ENCODE data around the gene SPAG4.

Gene SPAG4

DNA sequence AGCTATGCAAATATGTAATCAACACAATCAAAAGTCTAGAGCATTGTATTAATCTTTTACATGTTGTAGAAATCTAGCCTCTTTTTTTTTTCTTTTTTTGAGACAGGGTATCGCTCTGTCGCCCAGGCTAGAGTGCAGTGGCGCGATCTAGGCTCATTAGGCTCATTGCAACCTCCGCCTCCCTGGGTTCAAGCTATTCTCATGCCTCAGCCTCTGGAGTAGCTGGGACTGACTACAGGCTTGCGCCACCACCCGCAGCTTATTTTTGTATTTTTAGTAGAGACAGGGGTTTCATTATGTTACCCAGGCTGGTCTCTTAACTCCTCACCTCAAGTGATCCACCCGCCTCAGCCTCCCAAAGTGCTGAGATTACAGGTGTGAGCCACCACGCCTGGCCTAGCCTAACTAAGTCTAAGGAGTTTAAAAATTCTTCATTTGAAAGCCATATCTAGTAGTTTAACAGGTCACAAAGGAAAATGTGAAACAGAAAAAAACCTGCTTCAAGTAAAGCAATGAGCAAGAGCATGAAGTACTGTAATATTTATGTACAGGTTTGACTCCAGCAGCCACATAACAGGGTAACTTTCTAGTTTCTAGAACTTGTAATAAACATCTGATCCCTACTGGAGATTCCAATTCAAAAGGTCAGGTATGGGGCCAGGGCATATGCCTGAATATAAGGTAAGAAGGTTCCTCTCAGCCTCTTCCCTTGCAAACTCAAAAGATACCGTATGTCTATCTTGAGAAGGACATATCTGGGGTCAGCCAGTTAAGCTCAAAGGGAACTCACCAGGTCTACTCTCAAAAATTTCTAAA, 44.7 kb downstream of the SPAG4 start:
- Histone ChIP-seq H3K27ac (ENCODE audit: low read length) (no peak overlapping the region), H3K4me2 (ENCODE audit: low read depth, low read length) (peak overlapping the region; percentile 82), H3K4me1 (ENCODE audit: low read length) (peaks cover 31% of the 10 kb centered on the region), H3F3A (ENCODE audit: insufficient read depth, low read length) (peaks cover 27% of the 10 kb centered on the region), H2AFZ (ENCODE audit: low read length) (no peak overlapping the region), H3K9me2 (replicated peaks; ENCODE audit: insufficient read depth, low read length) (no peaks in the 10 kb centered on the region), H3K27me3 (replicated peaks; ENCODE audit: insufficient read depth, low read length) (no peaks in the 10 kb centered on the region), H3K79me2 (ENCODE audit: low read length) (peaks cover 94% of the 10 kb centered on the region), H3K9me3 (replicated peaks; ENCODE audit: insufficient read depth, low read length) (no peaks in the 10 kb centered on the region), H4K20me1 (ENCODE audit: insufficient read depth, low read length) (peaks cover 78% of the 10 kb centered on the region), H3K4me3 (ENCODE audit: low read length) (no peak overlapping the region), H3K36me3 (replicated peaks; ENCODE audit: insufficient read depth, low read length) (peaks cover 5% of the 10 kb centered on the region), H3K9ac (ENCODE audit: low read length) (no peak overlapping the region)
- no peak for DNase-seq
- TF ChIP-seq EZH2phosphoT487 (IDR thresholded peaks at IDR 0.05; ENCODE audit: low read length) (no peak), EZH2 (optimal IDR thresholded peaks at IDR 0.05; ENCODE audit: low read depth, low read length) (no peak)
- TF ChIP-seq, protein P1, sequence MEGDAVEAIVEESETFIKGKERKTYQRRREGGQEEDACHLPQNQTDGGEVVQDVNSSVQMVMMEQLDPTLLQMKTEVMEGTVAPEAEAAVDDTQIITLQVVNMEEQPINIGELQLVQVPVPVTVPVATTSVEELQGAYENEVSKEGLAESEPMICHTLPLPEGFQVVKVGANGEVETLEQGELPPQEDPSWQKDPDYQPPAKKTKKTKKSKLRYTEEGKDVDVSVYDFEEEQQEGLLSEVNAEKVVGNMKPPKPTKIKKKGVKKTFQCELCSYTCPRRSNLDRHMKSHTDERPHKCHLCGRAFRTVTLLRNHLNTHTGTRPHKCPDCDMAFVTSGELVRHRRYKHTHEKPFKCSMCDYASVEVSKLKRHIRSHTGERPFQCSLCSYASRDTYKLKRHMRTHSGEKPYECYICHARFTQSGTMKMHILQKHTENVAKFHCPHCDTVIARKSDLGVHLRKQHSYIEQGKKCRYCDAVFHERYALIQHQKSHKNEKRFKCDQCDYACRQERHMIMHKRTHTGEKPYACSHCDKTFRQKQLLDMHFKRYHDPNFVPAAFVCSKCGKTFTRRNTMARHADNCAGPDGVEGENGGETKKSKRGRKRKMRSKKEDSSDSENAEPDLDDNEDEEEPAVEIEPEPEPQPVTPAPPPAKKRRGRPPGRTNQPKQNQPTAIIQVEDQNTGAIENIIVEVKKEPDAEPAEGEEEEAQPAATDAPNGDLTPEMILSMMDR (IDR thresholded peaks at IDR 0.05; ENCODE audit: low read length) = no peak

DNA sequence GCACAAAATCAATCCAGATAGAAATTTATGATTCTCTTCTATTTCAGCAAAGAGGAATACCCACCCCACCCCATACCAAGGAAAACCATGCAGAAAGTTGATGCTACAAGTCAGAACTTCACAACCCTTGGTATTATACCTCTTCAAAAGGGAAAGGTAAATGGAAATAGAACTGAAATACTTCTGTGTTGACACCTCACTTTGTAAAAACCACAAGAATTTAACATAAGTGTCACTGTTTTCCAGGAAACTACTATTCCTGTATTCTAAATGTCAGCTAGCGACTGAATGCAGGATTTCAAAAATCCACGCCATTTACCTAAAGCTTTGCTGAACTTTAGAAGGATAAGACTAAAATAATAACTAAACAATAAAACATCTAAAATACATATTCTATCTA, 45.4 kb downstream of the SPAG4 start:
- no peak for TF ChIP-seq EZH2 (optimal IDR thresholded peaks at IDR 0.05; ENCODE audit: low read depth, low read length)
- no peak for TF ChIP-seq EZH2phosphoT487 (IDR thresholded peaks at IDR 0.05; ENCODE audit: low read length)
- TF ChIP-seq, protein P1 (IDR thresholded peaks at IDR 0.05; ENCODE audit: low read length) = no peak
- Histone ChIP-seq H2AFZ (ENCODE audit: low read length) (no peak overlapping the region), H3K4me3 (ENCODE audit: low read length) (peak overlapping the region; percentile 92; the same call in 1 of the 2 replicates), H3K4me2 (ENCODE audit: low read depth, low read length) (peak overlapping the region; percentile 82), H3F3A (ENCODE audit: insufficient read depth, low read length) (peaks cover 27% of the 10 kb centered on the region), H4K20me1 (ENCODE audit: insufficient read depth, low read length) (peaks cover 71% of the 10 kb centered on the region), H3K4me1 (ENCODE audit: low read length) (peaks cover 31% of the 10 kb centered on the region), H3K9me2 (replicated peaks; ENCODE audit: insufficient read depth, low read length) (no peaks in the 10 kb centered on the region), H3K79me2 (ENCODE audit: low read length) (peaks cover 86% of the 10 kb centered on the region), H3K9ac (ENCODE audit: low read length) (no peak overlapping the region; the same call in 1 of the 2 replicates), H3K27me3 (replicated peaks; ENCODE audit: insufficient read depth, low read length) (no peaks in the 10 kb centered on the region), H3K36me3 (replicated peaks; ENCODE audit: insufficient read depth, low read length) (0 out of 2 replicates have a peak, but pooled peaks cover 4% of the 10 kb centered on the region), H3K27ac (ENCODE audit: low read length) (peak overlapping the region; percentile 1; the same call in 1 of the 2 replicates), H3K9me3 (replicated peaks; ENCODE audit: insufficient read depth, low read length) (no peaks in the 10 kb centered on the region)
- DNase-seq = peak; percentile 22

DNA sequence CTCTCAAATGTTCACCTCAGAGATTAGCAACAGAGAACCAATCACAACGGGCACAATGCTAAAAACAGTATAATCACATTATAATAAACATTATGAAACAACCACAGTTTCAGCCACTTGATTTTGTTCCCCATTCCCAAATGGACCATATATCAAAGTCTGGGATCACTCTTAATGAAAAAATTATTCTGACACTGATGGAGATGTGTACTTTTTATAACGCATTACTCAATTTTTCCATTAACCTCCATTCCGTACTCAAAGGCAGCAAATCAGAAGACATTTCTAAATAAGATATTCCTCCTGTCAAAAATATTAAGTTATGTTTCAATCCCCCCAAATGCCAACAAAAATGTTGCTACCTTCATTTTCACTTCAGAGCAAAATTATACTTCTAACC, 46.3 kb downstream of the SPAG4 start:
- Histone ChIP-seq H3K4me3 (ENCODE audit: low read length) (peak overlapping the region; percentile 92; the same call in 1 of the 2 replicates), H3K9me3 (replicated peaks; ENCODE audit: insufficient read depth, low read length) (no peaks in the 10 kb centered on the region), H3K27me3 (replicated peaks; ENCODE audit: insufficient read depth, low read length) (no peaks in the 10 kb centered on the region), H3K4me1 (ENCODE audit: low read length) (peaks cover 31% of the 10 kb centered on the region), H3K36me3 (replicated peaks; ENCODE audit: insufficient read depth, low read length) (0 out of 2 replicates have a peak, but pooled peaks cover 4% of the 10 kb centered on the region), H3F3A (ENCODE audit: insufficient read depth, low read length) (peaks cover 27% of the 10 kb centered on the region), H2AFZ (ENCODE audit: low read length) (no peak overlapping the region), H4K20me1 (ENCODE audit: insufficient read depth, low read length) (peaks cover 63% of the 10 kb centered on the region), H3K9ac (ENCODE audit: low read length) (peak overlapping the region; percentile 1; the same call in 1 of the 2 replicates), H3K9me2 (replicated peaks; ENCODE audit: insufficient read depth, low read length) (no peaks in the 10 kb centered on the region), H3K4me2 (ENCODE audit: low read depth, low read length) (peak overlapping the region; percentile 82), H3K79me2 (ENCODE audit: low read length) (peaks cover 78% of the 10 kb centered on the region), H3K27ac (ENCODE audit: low read length) (peak overlapping the region; percentile 1; the same call in 1 of the 2 replicates)
- DNase-seq = no peak
- TF ChIP-seq EZH2phosphoT487 (IDR thresholded peaks at IDR 0.05; ENCODE audit: low read length) (no peak), EZH2 (optimal IDR thresholded peaks at IDR 0.05; ENCODE audit: low read depth, low read length) (no peak)
- TF ChIP-seq, protein P1 (IDR thresholded peaks at IDR 0.05; ENCODE audit: low read length) = no peak
